Kidney tubule cell (primary cell): ENCODE measurements around the gene DPH5.
A peak's percentile ranks its signal among the peaks of the same experiment; 100 is the strongest.
"Not testable (repeated sequence)": the region's sequence is repeated elsewhere in the genome, so short reads cannot be mapped to it uniquely, and the experiment has no call there.

Source experiments
- DNase-seq: peaks from one replicate; pipeline ENCODE4 v3.0.0-alpha.2; 2018; ENCODE audit warnings: low spot score

The DPH5 gene

GRCh38 chr1:100982793-100983192 lies 42.8 kb downstream of the DPH5 start:
- DNase-seq = no peak

DNA sequence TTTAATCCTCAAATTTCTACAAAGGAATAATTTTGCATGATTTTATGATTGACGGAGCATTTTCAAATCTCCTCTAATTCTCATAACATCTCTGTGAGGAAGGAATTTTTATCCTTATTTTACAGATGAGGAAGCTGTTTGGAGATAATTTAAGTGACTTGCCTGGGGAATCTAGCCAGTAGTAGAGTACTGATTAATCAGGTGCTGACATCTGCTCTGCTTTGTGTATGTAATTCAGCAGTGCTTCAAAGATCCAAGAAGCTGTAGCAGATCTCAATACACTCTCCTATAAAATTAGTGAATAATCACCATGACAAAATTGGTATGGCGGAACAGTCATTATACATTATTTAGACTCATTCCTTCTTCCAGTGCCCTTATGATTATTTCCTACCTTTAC lies 46.0 kb downstream of the DPH5 start:
- DNase-seq = no peak

DNA sequence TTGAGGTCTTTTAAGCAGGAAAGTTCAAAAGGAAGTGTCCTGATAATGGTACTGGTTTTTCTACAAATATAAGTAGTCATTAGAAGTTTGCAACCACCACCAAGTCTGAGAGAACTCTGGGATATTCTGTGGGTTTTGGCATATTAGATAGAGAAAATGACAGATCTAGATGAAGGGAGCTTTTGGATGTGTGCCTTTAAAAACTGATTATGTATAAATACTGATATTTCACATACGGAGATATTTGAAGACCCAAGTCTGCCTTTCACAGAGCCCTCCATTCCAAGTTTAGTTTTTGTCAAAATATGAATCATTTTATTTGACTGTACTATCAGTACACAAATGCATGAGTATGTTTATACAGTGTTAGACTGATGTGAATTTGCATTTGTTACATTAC lies 48.6 kb downstream of the DPH5 start:
- no peak for DNase-seq

GRCh38 chr1:100972185-100972584 lies 53.4 kb downstream of the DPH5 start:
- DNase-seq = no peak

DNA sequence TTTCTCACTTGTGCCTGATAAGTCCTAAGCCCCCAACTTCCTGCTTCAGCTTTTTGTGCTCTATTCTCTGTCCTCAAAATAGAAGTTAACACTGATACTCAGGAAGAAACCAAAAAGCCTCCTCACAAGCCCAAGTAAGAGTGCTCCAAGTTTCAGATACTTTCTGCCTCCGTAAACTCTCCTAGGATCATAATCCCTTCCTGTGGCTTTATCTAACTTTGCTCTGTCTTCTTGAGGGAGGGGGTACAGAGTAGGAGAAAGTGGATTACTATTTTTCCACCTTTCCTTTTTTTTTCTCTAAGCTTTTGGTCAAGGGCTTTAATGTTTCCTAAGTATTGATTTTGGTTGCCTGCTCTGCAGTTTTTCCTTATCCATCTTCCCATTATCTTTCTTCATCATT lies 54.6 kb downstream of the DPH5 start:
- no peak for DNase-seq

GRCh38 chr1:100969327-100969726 lies 56.3 kb downstream of the DPH5 start:
- no peak for DNase-seq

GRCh38 chr1:100968621-100969020 lies 57.0 kb downstream of the DPH5 start:
- no peak for DNase-seq

DNA sequence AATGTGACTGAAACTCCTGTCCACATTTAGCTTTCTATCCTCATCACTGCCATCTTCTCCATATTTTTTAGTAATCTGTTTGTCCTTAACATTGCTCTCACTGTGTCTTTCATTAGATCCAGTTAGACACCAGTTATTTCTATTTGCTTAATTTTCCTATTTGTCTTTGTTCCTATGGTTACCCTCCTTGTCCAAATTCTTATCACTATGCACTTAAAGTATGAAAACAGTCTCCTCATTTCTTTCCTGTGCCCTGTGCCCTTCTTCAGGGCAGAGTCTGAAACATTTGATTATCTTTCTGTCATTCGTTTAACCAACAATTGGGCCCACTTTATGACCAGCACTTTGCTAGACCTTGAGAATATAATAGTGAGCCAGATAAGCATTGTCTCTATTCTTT lies 65.5 kb downstream of the DPH5 start:
- DNase-seq = no peak

DNA sequence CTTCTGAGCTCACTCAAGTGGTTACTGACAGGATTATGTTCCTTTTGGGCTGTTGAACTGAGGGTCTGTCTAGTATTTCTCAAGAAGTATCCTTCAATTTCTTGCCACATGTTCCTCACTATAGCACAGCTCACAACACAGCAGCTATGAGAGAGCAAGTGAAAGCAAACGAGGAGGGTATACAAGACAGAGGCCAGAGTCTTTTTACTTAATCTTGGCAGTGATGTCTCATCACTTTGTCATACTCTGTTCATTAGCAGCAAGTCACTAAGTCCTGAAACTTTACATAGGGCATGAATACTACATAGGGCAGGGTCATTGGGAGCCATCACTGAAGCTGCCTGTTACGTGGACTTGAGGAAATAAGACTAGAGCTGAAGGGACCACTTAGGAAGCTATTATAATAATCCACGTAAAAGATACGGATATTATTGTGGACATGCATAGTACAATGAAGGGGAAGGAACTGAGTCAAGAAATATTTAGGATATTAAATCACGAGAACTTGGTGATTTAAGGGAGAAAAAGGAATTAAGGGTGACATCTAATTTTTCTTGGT lies 66.0 kb downstream of the DPH5 start:
- peak; percentile 13 for DNase-seq

DNA sequence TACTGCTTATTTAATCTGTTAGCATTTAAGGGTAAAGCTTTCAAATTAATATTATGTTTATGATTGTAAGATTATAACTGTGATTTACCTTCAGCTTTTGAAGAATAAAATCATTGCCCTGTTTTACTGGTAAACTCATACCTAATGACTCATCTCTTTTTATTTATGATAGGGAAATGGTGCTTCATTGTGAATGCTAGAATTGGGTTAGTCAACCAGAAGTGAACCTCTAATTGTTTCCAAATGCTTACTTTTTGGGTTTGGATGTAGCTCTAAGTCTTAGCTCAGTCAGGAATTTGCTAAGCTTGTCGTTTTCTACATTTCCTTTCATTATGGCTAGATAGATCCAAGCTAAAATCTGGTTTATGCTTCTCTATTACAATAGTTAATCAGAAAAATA lies 70.3 kb downstream of the DPH5 start:
- DNase-seq = peak; percentile 22

GRCh38 chr1:100953960-100954730 lies 71.4 kb downstream of the DPH5 start:
- DNase-seq = no peak

DNA sequence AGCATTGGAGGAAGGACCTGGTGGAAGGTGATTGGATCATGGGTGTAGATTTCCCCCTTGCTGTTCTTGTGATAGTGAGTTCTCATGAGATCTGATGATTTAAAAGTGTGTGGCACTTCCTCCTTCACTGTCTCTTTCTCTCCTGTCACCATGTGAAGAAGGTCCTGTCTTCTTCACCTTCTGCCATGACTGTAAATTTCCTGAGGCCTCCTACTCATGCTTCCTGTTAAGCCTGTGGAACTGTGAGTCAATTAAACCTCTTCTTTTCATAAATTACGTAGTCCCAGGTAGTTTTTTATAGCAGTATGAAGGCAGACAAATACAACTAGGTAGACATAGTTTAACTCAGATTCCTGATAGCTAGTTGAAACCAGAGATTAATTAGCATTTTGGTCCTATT lies 72.6 kb downstream of the DPH5 start:
- peak; percentile 25 for DNase-seq

DNA sequence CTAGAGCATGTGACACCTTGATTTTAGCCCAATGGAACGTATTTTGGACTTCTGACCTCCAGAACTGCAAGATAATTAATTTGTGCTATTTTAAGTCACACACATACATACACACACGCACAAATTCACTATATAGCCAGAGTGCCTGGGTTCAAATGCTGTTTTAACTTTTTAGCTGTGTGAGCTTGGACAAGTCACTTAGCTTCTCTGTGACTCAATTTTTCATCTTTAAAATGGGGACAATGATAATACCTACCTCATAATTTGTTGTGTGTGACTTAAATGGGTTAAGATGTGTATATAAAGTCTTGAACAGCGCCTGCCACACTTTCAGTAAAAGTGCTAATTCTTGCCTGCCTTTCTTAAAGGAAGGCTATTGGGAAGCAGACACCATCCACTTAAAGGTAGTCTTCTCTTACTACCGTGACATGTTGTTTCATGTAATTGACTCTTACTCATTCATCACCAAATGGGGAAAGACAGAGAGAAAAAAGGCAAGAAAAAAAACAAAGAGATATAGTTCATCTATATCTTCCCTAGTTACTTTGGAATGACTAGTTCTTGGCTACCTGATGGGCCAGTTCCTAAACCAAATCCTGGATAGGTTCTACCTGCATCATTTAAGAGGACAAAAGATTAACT lies 73.4 kb downstream of the DPH5 start:
- no peak for DNase-seq

- DNase-seq = no peak
These were observed 74.8 kb downstream of the DPH5 start for GRCh38 chr1:100950781-100951180.

DNA sequence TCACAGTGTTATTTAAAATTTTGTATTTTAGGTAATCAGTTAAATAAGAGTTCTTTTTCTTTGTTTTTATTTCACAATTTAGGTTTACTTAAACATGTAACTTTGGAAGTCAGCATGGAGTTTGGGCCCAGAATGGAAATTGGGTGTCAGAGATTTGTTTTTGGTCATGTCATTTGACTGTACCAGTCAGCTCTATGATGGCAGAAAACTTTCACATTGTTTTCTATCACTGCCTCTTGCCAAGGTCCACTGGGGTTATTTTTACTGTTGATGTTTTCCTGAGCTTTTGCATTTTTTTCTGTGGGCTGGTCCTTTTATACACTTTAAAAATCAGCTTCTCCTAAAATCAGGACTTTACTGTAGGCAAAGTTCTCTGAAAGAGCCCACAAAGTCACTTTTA lies 75.2 kb downstream of the DPH5 start:
- no peak for DNase-seq

GRCh38 chr1:100949515-100950158 lies 75.9 kb downstream of the DPH5 start:
- DNase-seq = peak; percentile 56

DNA sequence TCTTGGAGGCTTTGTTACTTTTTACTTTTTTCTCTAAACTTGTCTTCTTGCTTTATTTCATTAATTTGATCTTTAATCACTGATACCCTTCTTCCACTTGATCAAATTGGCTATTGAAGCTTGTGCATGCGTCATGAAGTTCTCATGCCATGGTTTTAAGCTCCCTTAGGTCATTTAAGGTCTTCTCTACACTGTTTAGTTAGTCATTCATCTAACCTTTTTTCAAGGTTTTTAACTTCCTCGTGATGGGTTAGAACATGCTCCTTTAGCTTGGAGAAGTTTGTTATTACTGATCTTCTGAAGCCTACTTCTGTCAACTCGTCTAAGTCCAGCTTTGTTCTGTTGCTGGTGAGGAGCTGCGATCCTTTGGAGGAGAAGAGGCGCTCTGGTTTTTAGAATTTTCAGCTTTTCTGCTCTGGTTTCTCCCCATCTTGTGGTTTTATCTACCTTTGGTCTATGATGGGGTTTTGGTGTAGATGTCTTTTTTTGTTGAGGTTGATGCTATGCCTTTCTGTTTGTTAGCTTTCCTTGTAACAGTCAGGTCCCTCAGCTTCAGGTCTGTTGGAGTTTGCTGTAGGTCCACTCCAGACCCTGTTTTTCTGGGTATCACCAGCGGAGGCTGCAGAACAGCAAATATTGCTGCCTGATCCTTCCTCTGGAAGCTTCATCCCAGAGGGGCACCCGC lies 76.7 kb downstream of the DPH5 start:
- not testable (repeated sequence) for DNase-seq

- DNase-seq = not testable (repeated sequence)
These were observed 77.8 kb downstream of the DPH5 start for GRCh38 chr1:100947816-100948215.

- not testable (repeated sequence) for DNase-seq
These were observed 79.5 kb downstream of the DPH5 start for GRCh38 chr1:100946064-100946463.

DNA sequence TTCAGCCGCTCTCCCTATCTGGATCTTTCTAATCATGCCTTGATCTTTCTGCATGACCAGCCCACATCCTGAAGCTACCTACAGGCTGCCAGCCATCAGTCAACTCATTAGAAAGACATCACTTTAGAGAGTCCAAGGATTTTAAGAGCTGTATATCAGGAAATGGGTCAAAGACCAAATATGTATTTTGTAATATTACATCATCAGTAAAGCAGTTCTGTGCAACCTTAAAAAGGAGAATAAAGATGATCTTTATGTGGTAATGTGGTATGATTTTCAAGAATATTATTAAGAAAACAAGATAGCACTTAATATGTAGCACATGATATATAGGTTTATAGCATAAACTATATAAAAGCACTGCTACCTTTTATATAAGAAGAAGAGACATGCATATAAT lies 82.1 kb downstream of the DPH5 start:
- DNase-seq = no peak

DNA sequence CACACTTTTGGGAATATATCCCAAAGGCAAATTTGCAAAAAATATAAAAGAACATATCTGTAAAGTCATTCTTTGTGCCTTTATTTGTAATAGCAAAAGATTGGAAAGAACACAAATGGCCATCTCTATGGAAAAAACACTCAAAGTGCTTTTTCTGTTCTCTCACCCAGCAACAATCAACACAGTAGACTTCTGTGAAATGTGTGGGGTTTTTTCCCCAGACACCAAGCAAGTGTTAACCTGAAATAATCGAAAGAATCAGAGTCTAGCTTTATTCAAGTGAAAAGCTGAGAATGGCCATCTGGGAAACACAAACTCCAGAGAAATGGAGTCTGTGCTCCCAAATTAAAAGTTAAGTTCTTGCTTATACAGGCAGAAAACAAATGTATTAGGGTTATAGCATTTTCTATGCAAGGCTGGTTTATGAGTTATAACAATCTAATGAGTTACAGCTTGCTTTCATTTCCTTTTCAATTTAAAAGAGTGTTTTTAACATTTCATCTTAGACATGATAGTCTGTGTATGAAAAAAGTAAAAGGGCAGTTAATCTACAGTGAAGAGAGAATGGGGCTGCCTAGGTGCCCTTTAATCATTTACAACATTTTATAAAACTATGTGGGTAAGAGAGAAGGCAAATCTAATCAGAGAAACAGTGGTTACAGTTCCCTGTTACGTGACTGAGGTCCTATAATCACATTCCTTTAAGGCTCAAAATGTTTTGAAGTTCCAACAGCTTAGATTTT lies 83.1 kb downstream of the DPH5 start:
- no peak for DNase-seq
